Mammary epithelial cell (primary cell): ENCODE results near the gene PRODH.
"Not testable (repeated sequence)": the region's sequence is repeated elsewhere in the genome, so short reads cannot be mapped to it uniquely, and the experiment has no call there.

ENCODE experiments used
- CTCF ChIP-seq, 2 donors: IDR thresholded peaks in 1 of 2; conservative IDR thresholded peaks in 1 of 2; 2 replicates each; pipeline ENCODE4 v1.5.1; 2011 to 2012; ENCODE audit warnings: inconsistent platforms in 2 of 2, low read length in 2 of 2, mild to moderate bottlenecking in 2 of 2, control low read depth in 1 of 2, low read depth in 1 of 2; ENCODE audit not compliant: insufficient read depth in 1 of 2; ENCODE audit errors: extremely low read depth in 1 of 2
- EZH2 ChIP-seq: IDR thresholded peaks from 2 replicates; pipeline ENCODE4 v1.6.1; 2012; ENCODE audit warnings: low read length, inconsistent platforms, borderline replicate concordance

DNA sequence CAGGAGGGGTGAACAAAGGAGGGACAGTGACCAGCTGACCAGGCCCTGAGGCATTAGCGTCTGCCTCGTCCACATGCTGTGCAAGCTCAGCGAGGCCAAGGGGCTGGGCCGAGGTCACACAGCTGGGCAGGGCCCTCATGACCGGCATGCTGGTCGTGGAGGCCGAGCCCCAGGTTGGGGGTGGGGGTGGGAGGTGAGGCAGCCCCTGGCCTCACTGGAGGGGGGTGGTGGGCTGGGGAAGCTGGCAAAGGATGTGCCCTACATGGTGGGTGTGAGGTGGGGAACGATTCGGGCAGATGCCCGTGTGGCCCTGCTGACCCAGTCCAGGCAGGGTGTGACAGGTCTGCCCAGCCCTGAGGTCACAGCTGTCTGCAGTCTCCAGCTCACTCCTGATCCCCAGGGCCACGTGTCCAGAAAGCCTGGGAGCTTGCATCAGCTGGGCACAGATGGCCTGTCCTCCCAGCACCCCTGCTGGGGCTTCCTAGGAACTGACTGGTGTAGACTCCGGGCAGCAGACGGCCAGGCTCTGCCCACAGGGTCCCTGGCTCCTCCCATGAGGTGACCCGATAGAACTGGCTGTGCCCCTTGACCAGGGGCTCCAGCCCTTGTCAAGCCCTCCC lies 31.4 kb upstream of the PRODH start:
- not testable (repeated sequence) for TF ChIP-seq CTCF (conservative IDR thresholded peaks at IDR 0.05 in 1 of 2, IDR thresholded peaks at IDR 0.05 in 1 of 2; ENCODE audit: extremely low read depth in 1 of 2, insufficient read depth in 1 of 2, low read depth in 1 of 2, low read length in 2 of 2); EZH2
